H54 (cell line): ENCODE data around the gene HSPBP1.

Source experiments
- DNase-seq: peaks from one replicate; pipeline ENCODE4 v3.0.0; 2011; ENCODE audit warnings: low spot score, mixed read lengths; ENCODE audit not compliant: insufficient read length
- FAIRE-seq: peaks from 3 replicates; lab custom pipeline; 2011; peaks lifted over from hg19 to GRCh38; lab: Jason Lieb, UNC
- POLR2A ChIP-seq: IDR thresholded peaks from 2 replicates; pipeline ENCODE4 v1.6.1; 2011; ENCODE audit warnings: low read depth, mild to moderate bottlenecking, low read length

Gene HSPBP1

GRCh38 chr19:55224038-55224665 lies 55.8 kb downstream of the HSPBP1 start:
- no peak for TF ChIP-seq POLR2A
- FAIRE-seq: no peak
- no peak for DNase-seq

GRCh38 chr19:55223291-55224037 lies 56.4 kb downstream of the HSPBP1 start:
- TF ChIP-seq POLR2A: no peak
- FAIRE-seq (no peak), DNase-seq (no peak)

GRCh38 chr19:55220525-55220924 lies 59.4 kb downstream of the HSPBP1 start:
- FAIRE-seq: no peak
- TF ChIP-seq POLR2A: no peak
- DNase-seq: no peak

- FAIRE-seq: peak; percentile 6
- peak; percentile 43; the same call in 1 of the 2 replicates for TF ChIP-seq POLR2A
- DNase-seq: peak; percentile 99
These were observed 63.3 kb downstream of the HSPBP1 start for GRCh38 chr19:55216461-55217198.

GRCh38 chr19:55213547-55213946 lies 66.4 kb downstream of the HSPBP1 start:
- DNase-seq (no peak), FAIRE-seq (no peak)
- TF ChIP-seq POLR2A: no peak

- DNase-seq: no peak
- no peak for FAIRE-seq
These were observed 67.5 kb downstream of the HSPBP1 start for GRCh38 chr19:55212447-55212846.

More at GRCh38 chr19:55212447-55212846, 67.5 kb downstream of the HSPBP1 start:
- TF ChIP-seq POLR2A: no peak
